Peyer's patch (tissue), 4 donors: ENCODE results near the gene HJURP.

Experiments used
- CTCF ChIP-seq, 6 experiments: fragments of 450-650 bp in 4 of 6; fragments of 200-600 bp in 2 of 6; sonication (generic) in 1 of 6; IDR thresholded peaks; one replicate each; pipeline ENCODE4 v1.5.1; 2017 to 2019; ENCODE audit warnings: antibody characterized with exemption in 6 of 6, mild to moderate bottlenecking in 3 of 6, moderate library complexity in 1 of 6
- POLR2A ChIP-seq, 2 donors: fragments of 450-650 bp; IDR thresholded peaks; one replicate each; pipeline ENCODE4 v1.5.1; 2017; ENCODE audit warnings: antibody characterized with exemption in 2 of 2, mild to moderate bottlenecking in 2 of 2, moderate library complexity in 2 of 2

GRCh38 chr2:233844836-233845235, 9.5 kb downstream of the HJURP start:
- TF ChIP-seq CTCF (IDR thresholded peaks at IDR 0.05) (no peak), POLR2A (IDR thresholded peaks at IDR 0.05) (no peak)
